Testis (tissue), 3 donors: ENCODE results near the gene ZBTB20. TPM values are rescaled to one million over a fixed set of nuclear protein-coding genes. Genes with fewer than 3 reads are reported as not detected.

Source experiments
- DNase-seq: peaks from one replicate; pipeline ENCODE4 v3.0.0-alpha.2; 2019
- H3K27ac ChIP-seq, 2 donors: fragments of 200-600 bp; sonication (generic); one replicate each; pipeline ENCODE4 v1.5.1; 2019
- H3K27me3 ChIP-seq: fragments of 200-600 bp; sonication (generic); one replicate; pipeline ENCODE4 v1.5.1; 2019
- H3K36me3 ChIP-seq: fragments of 200-600 bp; sonication (generic); one replicate; pipeline ENCODE4 v1.5.1; 2017; ENCODE audit warnings: low read depth; ENCODE audit errors: missing control alignments
- H3K4me1 ChIP-seq: fragments of 200-600 bp; sonication (generic); one replicate; pipeline ENCODE4 v1.5.1; 2019
- H3K4me3 ChIP-seq, 2 donors: fragments of 200-600 bp; sonication (generic); one replicate each; pipeline ENCODE4 v1.5.1; 2017 to 2019
- H3K9me3 ChIP-seq: fragments of 200-600 bp; sonication (generic); one replicate; pipeline ENCODE4 v1.5.1; 2017
- POLR2A ChIP-seq: fragments of 450-650 bp; IDR thresholded peaks from one replicate; pipeline ENCODE4 v1.6.1; 2017; ENCODE audit warnings: antibody characterized with exemption, mild to moderate bottlenecking, moderate library complexity
- WGBS, 2 donors: methylation state at CpG; one replicate each; pipeline ENCODE4 v1.1.5; 2018; 5-methylcytosine and 5-hydroxymethylcytosine counted together
- intact Hi-C: fragments of 100-400 bp; cut with DNase I; formaldehyde crosslinking; loops from one replicate; pipeline ENCODE4 v1.15.1; 2023; ENCODE audit warnings: low total_unique reads
- polyA plus RNA-seq: library from polyadenylated mRNA; stranded (reverse); fragments of 350-450 nt; fragmentation: Illumina TruSeq; extraction: RNeasy Lipid Tissue Mini Kit (QIAGEN cat#74804); gene quantifications from one replicate; pipeline ENCODE4 v1.2.3, GENCODE V29; 2014; ENCODE audit warnings: low read depth, low replicate concordance; ENCODE audit not compliant: insufficient read depth
- total RNA-seq, 2 donors: library from RNA; depleted of rRNA; stranded (reverse); fragments of >200 nt; gene quantifications; one replicate each; pipeline ENCODE4 v1.2.3, GENCODE V29; 2016
- TF ChIP-seq, protein P1 (sequence below), 3 experiments: fragments of 450-650 bp in 2 of 3; fragments of 200-600 bp in 1 of 3; sonication (generic) in 1 of 3; IDR thresholded peaks; one replicate each; pipeline ENCODE4 v1.5.1; 2016 to 2019; ENCODE audit warnings: antibody characterized with exemption in 3 of 3, mild to moderate bottlenecking in 2 of 3, moderate library complexity in 1 of 3

The ZBTB20 gene
- total and polyA plus RNA-seq, 3 donors from 2014 or later: 36.8 to 179 (median 126) TPM

- WGBS, 2 donors: 83 to 85% methylated on average over 5 of the region's 5 CpGs
- no peaks in the 10 kb centered on the region for H3K36me3 ChIP-seq
- no peak overlapping the region for H3K27ac ChIP-seq
- H3K4me1 ChIP-seq: peaks cover 3% of the 10 kb centered on the region
- H3K27me3 ChIP-seq: no peaks in the 10 kb centered on the region
- intact Hi-C loops: no loop called here
- DNase-seq: no peak
- TF ChIP-seq, protein P1, sequence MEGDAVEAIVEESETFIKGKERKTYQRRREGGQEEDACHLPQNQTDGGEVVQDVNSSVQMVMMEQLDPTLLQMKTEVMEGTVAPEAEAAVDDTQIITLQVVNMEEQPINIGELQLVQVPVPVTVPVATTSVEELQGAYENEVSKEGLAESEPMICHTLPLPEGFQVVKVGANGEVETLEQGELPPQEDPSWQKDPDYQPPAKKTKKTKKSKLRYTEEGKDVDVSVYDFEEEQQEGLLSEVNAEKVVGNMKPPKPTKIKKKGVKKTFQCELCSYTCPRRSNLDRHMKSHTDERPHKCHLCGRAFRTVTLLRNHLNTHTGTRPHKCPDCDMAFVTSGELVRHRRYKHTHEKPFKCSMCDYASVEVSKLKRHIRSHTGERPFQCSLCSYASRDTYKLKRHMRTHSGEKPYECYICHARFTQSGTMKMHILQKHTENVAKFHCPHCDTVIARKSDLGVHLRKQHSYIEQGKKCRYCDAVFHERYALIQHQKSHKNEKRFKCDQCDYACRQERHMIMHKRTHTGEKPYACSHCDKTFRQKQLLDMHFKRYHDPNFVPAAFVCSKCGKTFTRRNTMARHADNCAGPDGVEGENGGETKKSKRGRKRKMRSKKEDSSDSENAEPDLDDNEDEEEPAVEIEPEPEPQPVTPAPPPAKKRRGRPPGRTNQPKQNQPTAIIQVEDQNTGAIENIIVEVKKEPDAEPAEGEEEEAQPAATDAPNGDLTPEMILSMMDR (IDR thresholded peaks at IDR 0.05): no peak
- TF ChIP-seq POLR2A: no peak
- no peak overlapping the region for H3K4me3 ChIP-seq
- H3K9me3 ChIP-seq: no peaks in the 10 kb centered on the region
Observed at GRCh38 chr3:114435386-114436115, 711.5 kb downstream of the ZBTB20 start.

- no peaks in the 10 kb centered on the region for H3K27me3 ChIP-seq
- DNase-seq: no peak
- WGBS, 2 donors: 82 to 86% methylated on average over 2 of the region's 2 CpGs
- no peak overlapping the region for H3K4me3 ChIP-seq
- intact Hi-C loops: no loop called here
- H3K9me3 ChIP-seq: no peaks in the 10 kb centered on the region
- no peaks in the 10 kb centered on the region for H3K4me1 ChIP-seq
- H3K36me3 ChIP-seq: no peaks in the 10 kb centered on the region
- no peak overlapping the region for H3K27ac ChIP-seq
- no peak for TF ChIP-seq POLR2A
- TF ChIP-seq, protein P1 (IDR thresholded peaks at IDR 0.05): no peak
Observed at GRCh38 chr3:114432310-114432709, 714.8 kb downstream of the ZBTB20 start.

DNA sequence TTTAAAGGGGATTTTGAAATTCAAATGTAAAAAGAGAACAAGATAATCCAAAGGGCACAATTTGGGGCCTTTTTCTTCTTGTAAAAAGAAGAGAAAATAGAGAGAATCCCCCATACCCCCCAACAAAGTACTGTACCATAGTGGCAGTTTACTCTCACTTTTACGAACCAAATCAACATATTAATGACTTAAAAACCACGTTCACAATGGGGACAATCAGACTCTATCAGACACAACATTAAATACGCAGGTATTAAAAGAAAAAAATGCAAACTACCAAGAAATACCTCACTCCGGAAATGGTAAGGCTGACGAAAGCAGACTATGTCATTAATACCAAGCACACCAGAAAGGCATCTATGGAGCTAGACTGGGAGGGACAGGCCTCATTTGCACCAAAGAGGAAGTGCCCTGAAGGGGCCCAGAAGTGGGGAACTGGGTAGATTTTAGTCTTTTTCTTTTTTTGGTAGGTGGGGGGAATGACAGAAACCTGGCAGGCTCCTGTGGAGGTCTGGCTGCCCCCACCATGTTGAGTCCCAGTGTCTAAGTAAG lies 719.0 kb downstream of the ZBTB20 start:
- intact Hi-C loops: no loop called here
- no peaks in the 10 kb centered on the region for H3K9me3 ChIP-seq
- 96 to 98% methylated on average over 5 of the region's 5 CpGs for WGBS, 2 donors
- no peak for DNase-seq
- no peaks in the 10 kb centered on the region for H3K4me1 ChIP-seq
- TF ChIP-seq POLR2A: no peak
- TF ChIP-seq, protein P1 (IDR thresholded peaks at IDR 0.05): no peak
- H3K4me3 ChIP-seq: no peak overlapping the region
- no peaks in the 10 kb centered on the region for H3K36me3 ChIP-seq
- H3K27ac ChIP-seq: no peak overlapping the region
- no peaks in the 10 kb centered on the region for H3K27me3 ChIP-seq

DNA sequence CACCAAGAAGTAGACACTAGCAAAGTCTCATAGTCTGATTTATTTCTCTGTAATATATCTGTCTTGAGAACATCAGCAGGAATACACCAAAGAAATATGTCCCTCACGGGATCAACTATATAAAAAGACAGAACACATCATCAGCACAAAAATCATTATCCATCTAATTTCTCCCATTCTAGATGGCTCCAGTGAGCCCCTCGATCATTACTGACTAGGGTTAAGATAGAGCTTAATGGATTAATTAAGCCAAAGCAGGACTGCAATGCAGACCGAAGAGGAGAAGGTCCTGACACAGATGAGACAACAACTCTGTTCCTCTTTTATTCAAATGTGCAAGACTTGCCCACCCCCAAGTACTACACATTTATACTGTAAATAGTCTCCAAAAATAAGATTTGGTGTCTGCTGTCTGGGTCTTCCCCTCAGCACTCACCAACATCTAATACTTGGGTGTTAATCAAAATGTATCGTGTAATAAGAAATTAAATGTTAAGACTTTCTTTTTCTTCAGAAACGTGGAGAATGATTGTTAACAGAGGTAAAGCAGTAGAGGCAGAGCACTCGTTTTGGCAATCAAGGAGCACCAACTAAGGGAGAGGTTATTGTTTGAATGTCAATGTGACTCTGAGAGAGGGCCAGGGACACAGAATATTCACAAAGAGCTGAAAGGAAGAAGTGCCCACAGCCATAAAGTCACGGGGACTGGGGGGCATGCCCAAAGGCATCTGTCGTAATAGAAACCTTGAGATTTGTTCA lies 719.6 kb downstream of the ZBTB20 start:
- intact Hi-C loops: no loop called here
- 83 to 87% methylated on average over 8 of the region's 8 CpGs for WGBS, 2 donors
- TF ChIP-seq, protein P1 (IDR thresholded peaks at IDR 0.05): no peak
- no peak for TF ChIP-seq POLR2A
- H3K4me3 ChIP-seq: no peak overlapping the region
- no peak overlapping the region for H3K27ac ChIP-seq
- DNase-seq: no peak
- no peaks in the 10 kb centered on the region for H3K9me3 ChIP-seq
- no peaks in the 10 kb centered on the region for H3K36me3 ChIP-seq
- no peaks in the 10 kb centered on the region for H3K27me3 ChIP-seq
- no peaks in the 10 kb centered on the region for H3K4me1 ChIP-seq
